Pons (tissue), 1 donor: ENCODE results near the gene L1TD1.
"Not testable (repeated sequence)": the region's sequence is repeated elsewhere in the genome, so short reads cannot be mapped to it uniquely, and the experiment has no call there.

Experiments used
- DNase-seq: peaks from one replicate; pipeline ENCODE4 v3.0.0-alpha.2; 2016; ENCODE audit warnings: low spot score

The L1TD1 gene

DNA sequence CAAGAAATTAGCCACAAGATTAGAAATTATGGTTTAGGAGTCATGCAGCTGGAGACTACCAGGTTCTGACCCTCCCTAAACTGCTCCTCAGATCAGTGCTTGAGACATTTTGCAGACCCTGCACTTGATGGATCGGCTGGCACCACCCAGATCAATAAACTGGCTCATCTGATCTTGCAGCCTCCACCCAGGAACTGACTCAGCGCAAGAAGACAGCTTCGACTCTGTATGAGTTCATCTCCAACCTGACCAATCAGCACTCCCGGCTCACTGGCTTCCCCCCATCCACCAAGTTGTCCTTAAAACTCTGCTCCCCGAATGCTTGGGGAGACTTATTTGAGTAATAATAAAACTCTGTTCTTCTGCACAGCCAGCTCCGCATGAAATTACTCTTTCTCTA lies 40.0 kb downstream of the L1TD1 start:
- DNase-seq, result no peak

DNA sequence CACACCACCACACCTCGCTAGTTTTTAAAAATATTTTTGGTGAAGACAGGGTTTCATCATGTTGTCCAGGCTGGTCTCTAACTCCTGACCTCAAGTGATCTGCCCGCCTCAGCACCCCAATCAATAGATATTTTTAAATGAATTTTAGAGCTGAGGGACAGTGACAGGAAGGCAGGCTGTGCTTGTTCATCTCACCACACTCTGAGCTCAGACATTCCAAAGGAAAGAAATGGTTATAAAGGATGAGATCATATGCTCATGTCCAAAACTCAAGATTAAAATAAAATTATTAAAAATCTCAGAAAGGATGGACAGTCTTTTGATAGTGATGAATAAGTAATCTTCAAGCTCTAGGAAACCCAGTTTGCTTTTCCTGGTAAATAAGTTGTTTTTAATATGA lies 40.9 kb downstream of the L1TD1 start:
- no peak for DNase-seq

GRCh38 chr1:62237361-62237760 lies 42.7 kb downstream of the L1TD1 start:
- DNase-seq, result no peak

- no peak for DNase-seq
Measured at GRCh38 chr1:62237950-62238374, 43.3 kb downstream of the L1TD1 start.

GRCh38 chr1:62238507-62238906 lies 43.9 kb downstream of the L1TD1 start:
- no peak for DNase-seq

- not testable (repeated sequence) for DNase-seq
Measured at GRCh38 chr1:62239652-62240403, 45.2 kb downstream of the L1TD1 start.

- DNase-seq, result no peak
Measured at GRCh38 chr1:62240651-62241370, 46.2 kb downstream of the L1TD1 start.

DNA sequence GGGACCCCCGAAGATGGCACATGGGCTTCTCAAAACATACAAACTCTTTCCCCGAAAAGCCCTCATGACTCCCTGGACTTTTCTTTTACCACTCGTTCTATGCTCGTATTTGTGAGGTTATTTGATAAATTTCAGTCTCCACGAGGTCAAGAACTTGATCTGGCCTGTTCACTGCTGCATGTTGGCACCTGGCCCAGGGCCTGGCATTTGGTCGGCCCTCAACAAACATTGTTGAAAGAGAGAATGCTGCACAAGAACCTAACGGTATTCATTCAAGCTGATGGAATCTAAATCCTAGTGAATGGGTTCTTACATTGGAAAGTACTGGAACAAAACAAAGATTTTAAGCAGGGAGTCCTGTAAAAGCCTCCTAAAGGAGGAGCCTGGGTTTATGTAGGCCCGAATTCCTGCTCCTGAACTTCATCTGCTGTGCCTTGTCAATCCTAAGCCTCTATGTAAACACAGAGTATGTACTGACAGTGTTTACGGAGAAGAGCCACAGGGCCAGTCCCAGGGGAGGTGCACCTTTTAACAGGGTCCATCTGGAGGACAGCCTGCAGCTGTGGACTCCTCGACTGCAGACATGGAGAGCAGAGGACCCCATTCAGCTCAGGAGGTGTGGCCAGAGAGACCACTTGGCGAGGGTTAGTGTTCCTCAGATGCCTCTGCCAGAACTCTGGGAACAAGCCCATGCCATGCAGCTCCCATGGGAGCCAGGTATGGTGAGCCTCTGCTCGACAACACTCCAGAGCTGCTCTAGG lies 46.9 kb downstream of the L1TD1 start:
- DNase-seq, result no peak

DNA sequence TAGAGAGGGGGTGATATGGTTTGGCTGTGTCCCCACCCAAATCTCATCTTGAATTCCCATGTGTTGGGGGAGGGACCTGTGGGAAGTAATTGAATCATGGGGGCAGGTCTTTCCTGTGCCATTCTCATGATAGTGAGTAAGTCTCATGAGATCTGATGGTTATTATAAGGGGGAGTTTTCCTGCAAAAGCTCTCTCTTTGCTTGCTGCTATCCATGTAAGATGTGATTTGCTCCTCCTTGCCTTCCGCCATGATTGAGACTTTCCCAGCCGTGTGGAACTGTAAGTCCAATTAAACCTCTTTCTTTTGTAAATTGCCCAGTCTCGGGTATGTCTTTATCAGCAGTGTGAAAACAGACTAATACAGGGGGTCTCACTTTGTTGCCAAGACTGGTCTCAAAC lies 49.7 kb downstream of the L1TD1 start:
- DNase-seq, result not testable (repeated sequence)

- no peak for DNase-seq
Measured at GRCh38 chr1:62245201-62245600, 50.6 kb downstream of the L1TD1 start.

DNA sequence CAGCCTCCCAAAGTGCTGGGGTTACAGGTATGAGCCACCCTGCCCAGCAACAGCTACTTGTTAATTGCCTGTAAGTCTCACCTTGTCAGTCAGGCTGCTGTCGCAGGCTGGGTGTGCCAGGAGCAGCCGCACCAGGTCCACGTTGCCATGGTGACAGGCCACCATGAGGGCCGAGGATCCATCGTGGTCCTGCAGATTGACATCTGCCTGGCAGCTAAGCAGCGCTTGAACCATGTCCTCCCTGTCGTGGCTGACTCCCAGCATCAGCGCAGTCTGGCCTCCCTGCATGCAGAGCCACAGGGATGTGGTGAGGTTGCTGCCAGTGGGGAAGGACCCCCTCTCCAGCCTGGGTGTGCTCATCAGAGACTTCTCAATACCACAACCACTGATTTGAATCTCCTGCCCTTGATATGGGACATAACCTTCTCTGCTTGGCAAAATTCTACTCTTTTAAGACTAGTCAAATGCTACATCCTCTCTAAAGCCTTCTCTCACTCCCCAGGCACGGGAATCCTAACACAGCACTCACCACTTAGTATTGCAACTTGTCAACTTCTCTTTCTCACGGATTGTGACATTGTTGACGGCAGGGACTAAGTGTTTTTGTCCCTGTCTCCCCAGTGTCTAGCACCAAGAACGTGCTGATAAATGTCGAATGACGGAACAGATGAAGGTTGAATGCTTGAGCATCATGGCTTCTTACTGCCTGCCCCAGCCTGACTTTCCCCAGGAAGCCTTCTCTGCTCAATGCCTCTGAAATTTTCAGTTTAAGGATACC lies 52.9 kb downstream of the L1TD1 start:
- no peak for DNase-seq

GRCh38 chr1:62250126-62250726 lies 55.6 kb downstream of the L1TD1 start:
- no peak for DNase-seq

GRCh38 chr1:62259551-62259950 lies 64.9 kb downstream of the L1TD1 start:
- no peak for DNase-seq

- DNase-seq, result no peak
Measured at GRCh38 chr1:62260688-62261087, 66.0 kb downstream of the L1TD1 start.
